ENCODE results near the gene MRPL45. TPM values are rescaled to one million over a fixed set of nuclear protein-coding genes. Genes with fewer than 3 reads are reported as not detected.

Gene MRPL45
- total and polyA plus RNA-seq, 9 of the 15 experiments (the other 6 are each of a cell fraction or from before 2014, with no cell fraction given) = 48.4 to 228 (median 76.8) TPM

DNA sequence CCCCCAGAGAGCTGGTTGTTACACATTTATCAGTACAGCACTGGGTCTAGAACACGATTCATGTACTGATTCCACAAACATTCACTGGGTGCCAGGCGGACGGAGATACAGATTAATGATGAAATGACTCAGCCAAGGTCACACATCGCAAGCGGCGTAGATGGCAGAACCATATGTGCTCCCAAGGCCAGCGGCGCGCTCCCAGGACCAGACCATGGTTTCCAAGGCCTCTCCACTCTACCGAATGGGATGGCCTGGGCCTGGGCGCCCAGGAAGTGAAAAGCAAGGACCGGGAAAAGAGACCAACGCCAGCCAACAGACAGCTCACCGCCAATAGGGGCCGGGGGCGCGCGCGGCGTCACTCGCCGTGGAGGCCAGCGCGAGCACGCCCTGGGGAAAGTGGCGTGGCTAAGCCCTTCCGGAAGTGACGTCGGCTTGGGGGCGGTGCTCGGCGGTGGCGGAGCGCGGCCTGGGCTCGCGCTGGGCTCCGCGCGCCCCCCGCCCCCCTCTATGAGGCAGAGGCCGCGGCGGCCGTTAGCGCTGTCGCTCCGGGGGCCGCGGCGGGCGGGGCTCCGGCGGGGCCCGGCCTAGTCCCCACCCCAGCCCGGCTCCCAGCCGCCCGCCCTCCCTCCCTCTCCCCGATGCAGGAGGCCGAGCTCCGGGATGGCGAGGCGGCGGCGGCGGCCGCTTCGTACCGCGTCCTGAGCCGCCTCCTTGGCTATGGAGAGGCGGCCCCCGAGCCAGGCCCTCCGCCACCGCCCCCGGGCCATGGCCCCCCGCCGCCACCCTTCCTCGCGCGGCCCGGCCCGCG, 54.6 kb downstream of the MRPL45 start, which contains the start of gene SOCS7 (continued):
- TF ChIP-seq ZNF717 (CRISPR knock-in tag; IDR thresholded peaks at IDR 0.05) = no peak
- 0 out of 4 replicates have a peak, but pooled peaks of 1 of the 2 experiments have one; percentile 31 for TF ChIP-seq SRF (CRISPR knock-in tag; IDR thresholded peaks at IDR 0.05)
- no peak; a peak in 2 of 4 replicates for TF ChIP-seq RCOR1 (IDR thresholded peaks at IDR 0.05; ENCODE audit: borderline replicate concordance in 1 of 2, low read depth in 2 of 2, low read length in 2 of 2)
- TF ChIP-seq TRIM24 (IDR thresholded peaks at IDR 0.05) = no peak
- TF ChIP-seq CXXC5 (CRISPR knock-in tag; IDR thresholded peaks at IDR 0.05) = peak; percentile 89
- no peak for TF ChIP-seq THRAP3 (IDR thresholded peaks at IDR 0.05; ENCODE audit: borderline replicate concordance)
- TF ChIP-seq NONO (IDR thresholded peaks at IDR 0.05; ENCODE audit: low read depth in 2 of 2, low read length in 1 of 2) = peak; percentile 9 to 66; a peak in 1 of 4 replicates
- TF ChIP-seq BCOR (IDR thresholded peaks at IDR 0.05) = peak; percentile 88
- TF ChIP-seq ZNF143 (CRISPR knock-in tag; IDR thresholded peaks at IDR 0.05) = no peak
- TF ChIP-seq, protein P1, sequence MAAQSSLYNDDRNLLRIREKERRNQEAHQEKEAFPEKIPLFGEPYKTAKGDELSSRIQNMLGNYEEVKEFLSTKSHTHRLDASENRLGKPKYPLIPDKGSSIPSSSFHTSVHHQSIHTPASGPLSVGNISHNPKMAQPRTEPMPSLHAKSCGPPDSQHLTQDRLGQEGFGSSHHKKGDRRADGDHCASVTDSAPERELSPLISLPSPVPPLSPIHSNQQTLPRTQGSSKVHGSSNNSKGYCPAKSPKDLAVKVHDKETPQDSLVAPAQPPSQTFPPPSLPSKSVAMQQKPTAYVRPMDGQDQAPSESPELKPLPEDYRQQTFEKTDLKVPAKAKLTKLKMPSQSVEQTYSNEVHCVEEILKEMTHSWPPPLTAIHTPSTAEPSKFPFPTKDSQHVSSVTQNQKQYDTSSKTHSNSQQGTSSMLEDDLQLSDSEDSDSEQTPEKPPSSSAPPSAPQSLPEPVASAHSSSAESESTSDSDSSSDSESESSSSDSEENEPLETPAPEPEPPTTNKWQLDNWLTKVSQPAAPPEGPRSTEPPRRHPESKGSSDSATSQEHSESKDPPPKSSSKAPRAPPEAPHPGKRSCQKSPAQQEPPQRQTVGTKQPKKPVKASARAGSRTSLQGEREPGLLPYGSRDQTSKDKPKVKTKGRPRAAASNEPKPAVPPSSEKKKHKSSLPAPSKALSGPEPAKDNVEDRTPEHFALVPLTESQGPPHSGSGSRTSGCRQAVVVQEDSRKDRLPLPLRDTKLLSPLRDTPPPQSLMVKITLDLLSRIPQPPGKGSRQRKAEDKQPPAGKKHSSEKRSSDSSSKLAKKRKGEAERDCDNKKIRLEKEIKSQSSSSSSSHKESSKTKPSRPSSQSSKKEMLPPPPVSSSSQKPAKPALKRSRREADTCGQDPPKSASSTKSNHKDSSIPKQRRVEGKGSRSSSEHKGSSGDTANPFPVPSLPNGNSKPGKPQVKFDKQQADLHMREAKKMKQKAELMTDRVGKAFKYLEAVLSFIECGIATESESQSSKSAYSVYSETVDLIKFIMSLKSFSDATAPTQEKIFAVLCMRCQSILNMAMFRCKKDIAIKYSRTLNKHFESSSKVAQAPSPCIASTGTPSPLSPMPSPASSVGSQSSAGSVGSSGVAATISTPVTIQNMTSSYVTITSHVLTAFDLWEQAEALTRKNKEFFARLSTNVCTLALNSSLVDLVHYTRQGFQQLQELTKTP (IDR thresholded peaks at IDR 0.05; ENCODE audit: low read depth in 1 of 2, partially characterized antibody in 2 of 2) = peak in 1 of 2 experiments; percentile 47
- TF ChIP-seq RNF2 (IDR thresholded peaks at IDR 0.05) = 0 out of 2 replicates have a peak, but pooled peaks have one; percentile 25
- peak; percentile 75 for TF ChIP-seq ZFX (CRISPR knock-in tag; IDR thresholded peaks at IDR 0.05)
- no peak for TF ChIP-seq SP1 (CRISPR knock-in tag; IDR thresholded peaks at IDR 0.05)
- TF ChIP-seq, protein P2, sequence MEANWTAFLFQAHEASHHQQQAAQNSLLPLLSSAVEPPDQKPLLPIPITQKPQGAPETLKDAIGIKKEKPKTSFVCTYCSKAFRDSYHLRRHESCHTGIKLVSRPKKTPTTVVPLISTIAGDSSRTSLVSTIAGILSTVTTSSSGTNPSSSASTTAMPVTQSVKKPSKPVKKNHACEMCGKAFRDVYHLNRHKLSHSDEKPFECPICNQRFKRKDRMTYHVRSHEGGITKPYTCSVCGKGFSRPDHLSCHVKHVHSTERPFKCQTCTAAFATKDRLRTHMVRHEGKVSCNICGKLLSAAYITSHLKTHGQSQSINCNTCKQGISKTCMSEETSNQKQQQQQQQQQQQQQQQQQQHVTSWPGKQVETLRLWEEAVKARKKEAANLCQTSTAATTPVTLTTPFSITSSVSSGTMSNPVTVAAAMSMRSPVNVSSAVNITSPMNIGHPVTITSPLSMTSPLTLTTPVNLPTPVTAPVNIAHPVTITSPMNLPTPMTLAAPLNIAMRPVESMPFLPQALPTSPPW (CRISPR knock-in tag; IDR thresholded peaks at IDR 0.05) = peak; percentile 95
- TF ChIP-seq, protein P3, sequence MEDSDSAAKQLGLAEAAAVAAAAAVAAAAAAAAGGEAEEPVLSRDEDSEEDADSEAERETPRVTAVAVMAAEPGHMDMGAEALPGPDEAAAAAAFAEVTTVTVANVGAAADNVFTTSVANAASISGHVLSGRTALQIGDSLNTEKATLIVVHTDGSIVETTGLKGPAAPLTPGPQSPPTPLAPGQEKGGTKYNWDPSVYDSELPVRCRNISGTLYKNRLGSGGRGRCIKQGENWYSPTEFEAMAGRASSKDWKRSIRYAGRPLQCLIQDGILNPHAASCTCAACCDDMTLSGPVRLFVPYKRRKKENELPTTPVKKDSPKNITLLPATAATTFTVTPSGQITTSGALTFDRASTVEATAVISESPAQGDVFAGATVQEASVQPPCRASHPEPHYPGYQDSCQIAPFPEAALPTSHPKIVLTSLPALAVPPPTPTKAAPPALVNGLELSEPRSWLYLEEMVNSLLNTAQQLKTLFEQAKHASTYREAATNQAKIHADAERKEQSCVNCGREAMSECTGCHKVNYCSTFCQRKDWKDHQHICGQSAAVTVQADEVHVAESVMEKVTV (CRISPR knock-in tag; IDR thresholded peaks at IDR 0.05) = no peak
- TF ChIP-seq MTA3 (IDR thresholded peaks at IDR 0.05; ENCODE audit: borderline replicate concordance) = peak; percentile 84; the same call in 1 of the 2 replicates
- TF ChIP-seq ZNF778 (CRISPR knock-in tag; IDR thresholded peaks at IDR 0.05) = no peak
- no peak for TF ChIP-seq PHB (CRISPR knock-in tag; IDR thresholded peaks at IDR 0.05)
- TF ChIP-seq ELF1 (tag; IDR thresholded peaks at IDR 0.05) = peak; percentile 34; the same call in 1 of the 2 replicates
- TF ChIP-seq, protein P4, sequence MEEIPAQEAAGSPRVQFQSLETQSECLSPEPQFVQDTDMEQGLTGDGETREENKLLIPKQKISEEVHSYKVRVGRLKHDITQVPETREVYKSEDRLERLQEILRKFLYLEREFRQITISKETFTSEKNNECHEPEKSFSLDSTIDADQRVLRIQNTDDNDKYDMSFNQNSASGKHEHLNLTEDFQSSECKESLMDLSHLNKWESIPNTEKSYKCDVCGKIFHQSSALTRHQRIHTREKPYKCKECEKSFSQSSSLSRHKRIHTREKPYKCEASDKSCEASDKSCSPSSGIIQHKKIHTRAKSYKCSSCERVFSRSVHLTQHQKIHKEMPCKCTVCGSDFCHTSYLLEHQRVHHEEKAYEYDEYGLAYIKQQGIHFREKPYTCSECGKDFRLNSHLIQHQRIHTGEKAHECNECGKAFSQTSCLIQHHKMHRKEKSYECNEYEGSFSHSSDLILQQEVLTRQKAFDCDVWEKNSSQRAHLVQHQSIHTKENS (CRISPR knock-in tag; IDR thresholded peaks at IDR 0.05) = no peak

Data from K562 (cell line).